ENCODE measurements around the gene UBE4A. TPM values are rescaled to one million over a fixed set of nuclear protein-coding genes. Genes with fewer than 3 reads are reported as not detected.

UBE4A gene
- total and polyA plus RNA-seq, 2 of the 4 experiments (the other 2 are of a cell fraction): 15.2 to 69.7 TPM

GRCh38 chr11:118448294-118448693 lies 88.9 kb downstream of the UBE4A start:
- intact Hi-C loops (cut with micrococcal nuclease): no loop called here
- no peak overlapping the region for H2BK120ac ChIP-seq (ENCODE audit: low read depth, low read length)

More at GRCh38 chr11:118448294-118448693, 88.9 kb downstream of the UBE4A start:
- CTCF ChIA-PET: interaction anchor here (0.8 kb wide), 1 partner anchor 114 kb away, joined by 3 read pairs; no protein-coding TSS in a partner anchor
- H2AK5ac ChIP-seq (ENCODE audit: low read depth, low read length): no peak overlapping the region
- peaks cover 65% of the 10 kb centered on the region for H4K20me1 ChIP-seq (ENCODE audit: insufficient read depth, low read length)
- TF ChIP-seq CEBPB (IDR thresholded peaks at IDR 0.05; ENCODE audit: low read depth, low read length): peak; percentile 73
- no peak for TF ChIP-seq MXI1 (IDR thresholded peaks at IDR 0.05; ENCODE audit: borderline replicate concordance, low read depth, low read length)
- no peak overlapping the region for H3K9ac ChIP-seq (ENCODE audit: low read depth, low read length)
- H3K9me3 ChIP-seq (ENCODE audit: control insufficient read depth, insufficient read depth, low read length): no peaks in the 10 kb centered on the region
- peaks cover 4% of the 10 kb centered on the region; the same call in 1 of the 2 replicates for H3K9me1 ChIP-seq (ENCODE audit: insufficient read depth, low read length)
- H3K4ac ChIP-seq (ENCODE audit: low read depth, low read length): no peak overlapping the region
- H3K27me3 ChIP-seq (ENCODE audit: control insufficient read depth, insufficient read depth, low read length): no peaks in the 10 kb centered on the region
- no peaks in the 10 kb centered on the region for H3K4me1 ChIP-seq (ENCODE audit: control insufficient read depth, insufficient read depth, low read length)
- no peak overlapping the region for H2BK5ac ChIP-seq (ENCODE audit: low read depth, low read length, poor library complexity, severe bottlenecking)
- in situ Hi-C loops (cut with MboI; ENCODE audit: low sequenced_read_pairs): no loop called here
- no peak overlapping the region for H3K27ac ChIP-seq (ENCODE audit: insufficient read depth, low read length)
- peak; percentile 63 for ATAC-seq (ENCODE audit: low read depth)
- peaks cover 30 to 65% of the 10 kb centered on the region in 2 experiments for H3K79me1 ChIP-seq (ENCODE audit: low read depth in 1 of 2, low read length in 2 of 2)
- H4K91ac ChIP-seq (ENCODE audit: insufficient read depth, low read depth, low read length): no peak overlapping the region
- no peak overlapping the region for H3K23ac ChIP-seq (ENCODE audit: low read depth, low read length)
- POLR2A ChIA-PET (ENCODE audit: unreplicated experiment): no interaction called here
- no peak overlapping the region for H2AK9ac ChIP-seq (replicated peaks; ENCODE audit: low read depth, low read length, poor library complexity)
- dilution Hi-C loops (cut with HindIII; ENCODE audit: low sequenced_read_pairs, unreplicated experiment): no loop called here
- no peak overlapping the region for H2BK15ac ChIP-seq (ENCODE audit: low read depth, low read length)
- H4K8ac ChIP-seq (ENCODE audit: low read depth in 2 of 2, low read length in 2 of 2): no peak overlapping the region
- peaks cover 5% of the 10 kb centered on the region; the same call in 1 of the 2 replicates for H3K36me3 ChIP-seq (ENCODE audit: control insufficient read depth, insufficient read depth, low read length)
- no peak overlapping the region for H4K5ac ChIP-seq (ENCODE audit: low read depth, low read length)
- no TSS peak for BruUV-seq (replicated peaks)
- H3K56ac ChIP-seq (ENCODE audit: extremely low read depth, insufficient read depth, low read length): no peak overlapping the region
- no peak overlapping the region for H2BK20ac ChIP-seq (ENCODE audit: low read depth, low read length)
- peak; percentile 49 for DNase-seq
- H3K14ac ChIP-seq (replicated peaks; ENCODE audit: low read depth, low read length): no peak overlapping the region
- H3K18ac ChIP-seq (ENCODE audit: low read depth, low read length): no peak overlapping the region
- H3K4me2 ChIP-seq (ENCODE audit: low read depth, low read length): no peak overlapping the region
- no peak overlapping the region for H3K4me3 ChIP-seq (ENCODE audit: insufficient read depth, low read depth, low read length)
- no peak overlapping the region for H2AFZ ChIP-seq (replicated peaks; ENCODE audit: low read length, poor library complexity)

Small RNA genes lying within 50 kb of the gene (microRNA-seq; reads per million reads assigned to microRNA genes)
- gene AP001582.1 (ENCODE audit: insufficient read depth, insufficient read length): not detected

Small RNA genes lying within 50 kb of the gene (small RNA-seq; reads per million reads assigned to genes)
- 0 reads per million in 5 experiments for gene AP001582.1

Other genes with a start within 250 kb of the UBE4A start
- under 0.01 and 0.18 TPM in 2 replicates for gene SCN4B, start 206.8 kb upstream of the UBE4A start, total RNA-seq (2012; rRNA removed)
- gene SCN4B, start 206.8 kb upstream of the UBE4A start, polyA plus RNA-seq (2012; rRNA removed): 0.33 and 0.44 TPM in 2 replicates
- under 0.01 TPM in 2 replicates for gene SCN2B, start 183.0 kb upstream of the UBE4A start, total RNA-seq (2012; rRNA removed)
- gene SCN2B, start 183.0 kb upstream of the UBE4A start, polyA plus RNA-seq (2012; rRNA removed): 0.05 and 0.10 TPM in 2 replicates
- not detected in 2 replicates for gene JAML, start 134.6 kb upstream of the UBE4A start, total RNA-seq (2012; rRNA removed)
- not detected in 2 replicates for gene JAML, start 134.6 kb upstream of the UBE4A start, polyA plus RNA-seq (2012; rRNA removed)
- 0.36 and 0.56 TPM in 2 replicates for gene MPZL3, start 107.2 kb upstream of the UBE4A start, total RNA-seq (2012; rRNA removed)
- 0.14 and 0.15 TPM in 2 replicates for gene MPZL3, start 107.2 kb upstream of the UBE4A start, polyA plus RNA-seq (2012; rRNA removed)
- gene MPZL2, start 95.3 kb upstream of the UBE4A start, total RNA-seq (2012; rRNA removed): not detected in 2 replicates
- not detected in 2 replicates for gene MPZL2, start 95.3 kb upstream of the UBE4A start, polyA plus RNA-seq (2012; rRNA removed)
- gene CD3E, start 54.9 kb upstream of the UBE4A start, total RNA-seq (2012; rRNA removed): not detected in 2 replicates
- not detected in 2 replicates for gene CD3E, start 54.9 kb upstream of the UBE4A start, polyA plus RNA-seq (2012; rRNA removed)
- gene CD3D, start 16.9 kb upstream of the UBE4A start, total RNA-seq (2012; rRNA removed): not detected in 2 replicates
- gene CD3D, start 16.9 kb upstream of the UBE4A start, polyA plus RNA-seq (2012; rRNA removed): not detected in 2 replicates
- not detected in 2 replicates for gene CD3G, start 15.3 kb upstream of the UBE4A start, total RNA-seq (2012; rRNA removed)
- not detected in 2 replicates for gene CD3G, start 15.3 kb upstream of the UBE4A start, polyA plus RNA-seq (2012; rRNA removed)
- 71.1 and 219 TPM in 2 replicates for gene ATP5MG, start 42.0 kb downstream of the UBE4A start, total RNA-seq (2012; rRNA removed)
- gene ATP5MG, start 42.0 kb downstream of the UBE4A start, polyA plus RNA-seq (2012; rRNA removed): 144 and 149 TPM in 2 replicates
- gene KMT2A, start 76.9 kb downstream of the UBE4A start, total RNA-seq (2012; rRNA removed): 19.7 and 21.1 TPM in 2 replicates
- 15.0 and 18.2 TPM in 2 replicates for gene KMT2A, start 76.9 kb downstream of the UBE4A start, polyA plus RNA-seq (2012; rRNA removed)
- not detected in 2 replicates for gene TTC36, start 167.9 kb downstream of the UBE4A start, total RNA-seq (2012; rRNA removed)
- gene TTC36, start 167.9 kb downstream of the UBE4A start, polyA plus RNA-seq (2012; rRNA removed): not detected in 2 replicates
- gene TMEM25, start 171.6 kb downstream of the UBE4A start, total RNA-seq (2012; rRNA removed): 14.0 and 14.2 TPM in 2 replicates
- gene TMEM25, start 171.6 kb downstream of the UBE4A start, polyA plus RNA-seq (2012; rRNA removed): 37.1 and 41.7 TPM in 2 replicates
- gene IFT46, start 206.3 kb downstream of the UBE4A start, total RNA-seq (2012; rRNA removed): 45.5 and 46.2 TPM in 2 replicates
- gene IFT46, start 206.3 kb downstream of the UBE4A start, polyA plus RNA-seq (2012; rRNA removed): 27.7 and 30.1 TPM in 2 replicates
- 148 and 176 TPM in 2 replicates for gene ARCN1, start 212.8 kb downstream of the UBE4A start, total RNA-seq (2012; rRNA removed)
- gene ARCN1, start 212.8 kb downstream of the UBE4A start, polyA plus RNA-seq (2012; rRNA removed): 212 and 215 TPM in 2 replicates
- gene PHLDB1, start 248.0 kb downstream of the UBE4A start, total RNA-seq (2012; rRNA removed): 40.0 and 41.7 TPM in 2 replicates
- 90.4 and 96.4 TPM in 2 replicates for gene PHLDB1, start 248.0 kb downstream of the UBE4A start, polyA plus RNA-seq (2012; rRNA removed)